IMR-90 (cell line): ENCODE measurements around the gene LHFPL5. TPM values are rescaled to one million over a fixed set of nuclear protein-coding genes. Genes with fewer than 3 reads are reported as not detected.

ENCODE experiments used
- ATAC-seq: fragments of 200-7000 bp; cut with Tn5 transposase; 2 replicates; pipeline ENCODE4 v1.9.1; 2020; ENCODE audit warnings: low read depth, mild to moderate bottlenecking, moderate library complexity
- BruUV-seq: library from RNA; stranded (reverse); fragments of 400-500 nt; replicated peaks from 2 replicates; lab custom pipeline; 2021; lab: Mats Ljungman, UMichigan
- CTCF ChIA-PET: fragments of 300-600 bp; formaldehyde crosslinking; extraction: SDS; loops from one replicate; lab custom pipeline; 2021; ENCODE audit warnings: antibody characterized with exemption; lab: Yijun Ruan, JAX
- POLR2A ChIA-PET: fragments of 300-600 bp; sonication (Branson Sonifier 250); formaldehyde crosslinking; loops from one replicate; lab custom pipeline; 2022; ENCODE audit warnings: antibody characterized with exemption; ENCODE audit not compliant: unreplicated experiment; lab: Charles Lee
- DNase-seq: peaks from one replicate; pipeline ENCODE4 v3.0.0; 2013
- H2AFZ ChIP-seq: replicated peaks from 2 replicates; pipeline ENCODE3; 2013; ENCODE audit warnings: low read length, mild to moderate bottlenecking; ENCODE audit not compliant: poor library complexity
- H2AK5ac ChIP-seq: 2 replicates; pipeline ENCODE4 v1.6.1; 2013; ENCODE audit warnings: low read depth, low read length, inconsistent platforms
- H2AK9ac ChIP-seq: replicated peaks from 2 replicates; pipeline ENCODE3; 2013; ENCODE audit warnings: mild to moderate bottlenecking, low read depth, low read length, moderate library complexity; ENCODE audit not compliant: poor library complexity
- H2BK120ac ChIP-seq: 2 replicates; pipeline ENCODE4 v1.6.1; 2013; ENCODE audit warnings: low read depth, low read length, inconsistent platforms
- H2BK15ac ChIP-seq: 3 replicates; pipeline ENCODE4 v1.6.1; 2013; ENCODE audit warnings: low read depth, low read length, inconsistent platforms
- H2BK20ac ChIP-seq: 2 replicates; pipeline ENCODE4 v1.6.1; 2013; ENCODE audit warnings: low read depth, mild to moderate bottlenecking, inconsistent platforms, low read length, moderate library complexity
- H2BK5ac ChIP-seq: 2 replicates; pipeline ENCODE4 v1.6.1; 2013; ENCODE audit warnings: mild to moderate bottlenecking, low read depth, low read length, inconsistent platforms; ENCODE audit not compliant: poor library complexity, severe bottlenecking
- H3K14ac ChIP-seq: replicated peaks from 2 replicates; pipeline ENCODE4 v1.6.1; 2013; ENCODE audit warnings: low read depth, low read length, inconsistent platforms
- H3K18ac ChIP-seq: 2 replicates; pipeline ENCODE4 v1.6.1; 2013; ENCODE audit warnings: low read depth, low read length, control low read depth
- H3K23ac ChIP-seq: 2 replicates; pipeline ENCODE4 v1.6.1; 2013; ENCODE audit warnings: low read depth, low read length, inconsistent platforms
- H3K27ac ChIP-seq: 2 replicates; pipeline ENCODE4 v1.5.1; 2013; ENCODE audit warnings: mild to moderate bottlenecking, control low read depth, low read length; ENCODE audit not compliant: insufficient read depth
- H3K27me3 ChIP-seq: 2 replicates; pipeline ENCODE4 v1.6.1; 2013; ENCODE audit warnings: low read length; ENCODE audit not compliant: control insufficient read depth, insufficient read depth
- H3K36me3 ChIP-seq: 2 replicates; pipeline ENCODE4 v1.6.1; 2013; ENCODE audit warnings: low read length, mixed read lengths; ENCODE audit not compliant: control insufficient read depth, insufficient read depth
- H3K4ac ChIP-seq: 2 replicates; pipeline ENCODE4 v1.6.1; 2013; ENCODE audit warnings: low read depth, low read length, inconsistent platforms
- H3K4me1 ChIP-seq: 2 replicates; pipeline ENCODE4 v1.6.1; 2013; ENCODE audit warnings: low read length, mixed read lengths; ENCODE audit not compliant: control insufficient read depth, insufficient read depth
- H3K4me2 ChIP-seq: 2 replicates; pipeline ENCODE4 v1.6.1; 2013; ENCODE audit warnings: low read depth, mild to moderate bottlenecking, control low read depth, low read length, moderate library complexity
- H3K4me3 ChIP-seq: 2 replicates; pipeline ENCODE4 v1.5.1; 2013; ENCODE audit warnings: low read depth, mild to moderate bottlenecking, control low read depth, low read length, moderate library complexity; ENCODE audit not compliant: insufficient read depth
- H3K56ac ChIP-seq: 2 replicates; pipeline ENCODE4 v1.6.1; 2013; ENCODE audit warnings: low read length, inconsistent platforms; ENCODE audit not compliant: insufficient read depth; ENCODE audit errors: extremely low read depth
- H3K79me1 ChIP-seq, 2 experiments: 2 replicates each; pipeline ENCODE4 v1.6.1; 2013; ENCODE audit warnings: low read length in 2 of 2, inconsistent platforms in 1 of 2, low read depth in 1 of 2
- H3K9ac ChIP-seq: 2 replicates; pipeline ENCODE4 v1.6.1; 2013; ENCODE audit warnings: low read depth, low read length, control low read depth
- H3K9me1 ChIP-seq: 2 replicates; pipeline ENCODE4 v1.6.1; 2013; ENCODE audit warnings: low read length, inconsistent platforms; ENCODE audit not compliant: insufficient read depth
- H3K9me3 ChIP-seq: 2 replicates; pipeline ENCODE4 v1.6.1; 2013; ENCODE audit warnings: low read length; ENCODE audit not compliant: control insufficient read depth, insufficient read depth
- H4K20me1 ChIP-seq: 2 replicates; pipeline ENCODE4 v1.6.1; 2013; ENCODE audit warnings: low read length, inconsistent platforms; ENCODE audit not compliant: insufficient read depth
- H4K5ac ChIP-seq: 2 replicates; pipeline ENCODE4 v1.6.1; 2013; ENCODE audit warnings: mild to moderate bottlenecking, low read depth, low read length, control low read depth
- H4K8ac ChIP-seq, 2 experiments: 2 replicates each; pipeline ENCODE4 v1.6.1; 2013; ENCODE audit warnings: low read depth in 2 of 2, low read length in 2 of 2, control low read depth in 1 of 2, inconsistent platforms in 1 of 2
- H4K91ac ChIP-seq: 2 replicates; pipeline ENCODE4 v1.6.1; 2013; ENCODE audit warnings: low read depth, low read length, inconsistent platforms; ENCODE audit not compliant: insufficient read depth
- ELK1 ChIP-seq: fragments of 150-350 bp; IDR thresholded peaks from 2 replicates; pipeline ENCODE4 v1.6.1; 2016; ENCODE audit warnings: low read depth, mild to moderate bottlenecking, low read length, moderate library complexity, borderline replicate concordance
- FOS ChIP-seq: fragments of 150-350 bp; IDR thresholded peaks from 2 replicates; pipeline ENCODE4 v1.6.1; 2016; ENCODE audit warnings: low read depth, low read length
- MAFK ChIP-seq: IDR thresholded peaks from 2 replicates; pipeline ENCODE4 v1.6.1; 2012; ENCODE audit warnings: low read depth, low read length, improper control_type of control experiment
- MAZ ChIP-seq: IDR thresholded peaks from 2 replicates; pipeline ENCODE4 v1.6.1; 2012; ENCODE audit warnings: low read depth, mild to moderate bottlenecking, low read length, improper control_type of control experiment, moderate library complexity, borderline replicate concordance
- RAD21 ChIP-seq: IDR thresholded peaks from 2 replicates; pipeline ENCODE4 v1.6.1; 2012; ENCODE audit warnings: low read length, improper control_type of control experiment
- RCOR1 ChIP-seq: IDR thresholded peaks from 2 replicates; pipeline ENCODE4 v1.6.1; 2012; ENCODE audit warnings: mild to moderate bottlenecking, low read length, improper control_type of control experiment; ENCODE audit not compliant: insufficient replicate concordance
- RFX5 ChIP-seq: IDR thresholded peaks from 2 replicates; pipeline ENCODE4 v1.8.0; 2012; ENCODE audit warnings: low read depth, mild to moderate bottlenecking, low read length, moderate library complexity
- SMC3 ChIP-seq: fragments of 150-350 bp; IDR thresholded peaks from 2 replicates; pipeline ENCODE4 v1.6.1; 2016; ENCODE audit warnings: low read depth, mild to moderate bottlenecking, antibody characterized with exemption, low read length, moderate library complexity
- WGBS, 2 experiments: methylation state at CpG; one replicate each; pipeline versions ENCODE4 v1.1.5 to v1.1.7; 2013; ENCODE audit warnings: missing lambda C conversion rate in 2 of 2; ENCODE audit not compliant: insufficient read length in 1 of 2; ENCODE audit errors: extremely low coverage in 2 of 2; 5-methylcytosine and 5-hydroxymethylcytosine counted together
- dilution Hi-C: fragments of 300-500 bp; cut with HindIII; formaldehyde crosslinking; loops from one replicate; pipeline ENCODE4 v1.14.3; 2018; ENCODE audit warnings: low sequenced_read_pairs; ENCODE audit not compliant: unreplicated experiment
- in situ Hi-C: fragments of 300-500 bp; cut with MboI; formaldehyde crosslinking; loops from 3 replicates; pipeline ENCODE4 v1.14.3; 2019; ENCODE audit warnings: low sequenced_read_pairs, inconsistent platforms, mixed read lengths
- intact Hi-C: fragments of 100-400 bp; cut with micrococcal nuclease; formaldehyde crosslinking; loops from 2 replicates; pipeline ENCODE4 v1.10.0; 2022
- polyA plus RNA-seq, 3 experiments: library from polyadenylated mRNA; depleted of rRNA; stranded (reverse); fragments of >200 nt; gene quantifications; 2 replicates each; pipeline ENCODE4 v1.2.3, GENCODE V29; 2012; ENCODE audit warnings: low replicate concordance in 1 of 3
- total RNA-seq: library from RNA; depleted of rRNA; stranded (reverse); fragments of >200 nt; gene quantifications from 2 replicates; pipeline ENCODE4 v1.2.3, GENCODE V29; 2012

The LHFPL5 gene
- total and polyA plus RNA-seq, 2 of the 4 experiments (the other 2 are of a cell fraction) = not detected

- no peak for DNase-seq
- no peak for TF ChIP-seq ELK1
- no peak for TF ChIP-seq RAD21
- TF ChIP-seq RFX5 = no peak
- no peak for TF ChIP-seq MAFK
- TF ChIP-seq FOS = no peak
- no peak for TF ChIP-seq RCOR1
- no peak for TF ChIP-seq MAZ
- TF ChIP-seq SMC3 = no peak
- dilution Hi-C loops (no loop called here), intact Hi-C loops (no loop called here), in situ Hi-C loops (no loop called here)
- H2AK5ac ChIP-seq = no peak overlapping the region
- no peak overlapping the region for H4K5ac ChIP-seq
- H2AK9ac ChIP-seq = no peak overlapping the region
- H3K14ac ChIP-seq = no peak overlapping the region
- no peak overlapping the region for H3K18ac ChIP-seq
- H4K20me1 ChIP-seq = no peaks in the 10 kb centered on the region
- POLR2A ChIA-PET = interaction anchor here (0.5 kb wide), 1 partner anchor 388 kb away, joined by 4 read pairs; no protein-coding TSS in a partner anchor
- no TSS peak for BruUV-seq
- H3K79me1 ChIP-seq = no peaks in the 10 kb centered on the region
- no peak overlapping the region for H3K23ac ChIP-seq
- H2BK120ac ChIP-seq = no peak overlapping the region
- no peak overlapping the region for H3K4ac ChIP-seq
- no peaks in the 10 kb centered on the region for H3K4me1 ChIP-seq
- H3K9ac ChIP-seq = no peak overlapping the region
- H2AFZ ChIP-seq = no peak overlapping the region
- no peak overlapping the region for H4K91ac ChIP-seq
- no peak overlapping the region for H2BK5ac ChIP-seq
- H3K4me2 ChIP-seq = no peak overlapping the region
- peaks cover 1% of the 10 kb centered on the region; the same call in 1 of the 2 replicates for H3K27me3 ChIP-seq
- no peaks in the 10 kb centered on the region for H3K9me1 ChIP-seq
- H3K27ac ChIP-seq = no peak overlapping the region
- H4K8ac ChIP-seq = no peak overlapping the region
- no peak overlapping the region for H2BK20ac ChIP-seq
- no peak overlapping the region for H3K4me3 ChIP-seq
- no CpG with 5 or more reads among the region's 3 CpGs for WGBS, 2 experiments
- no peaks in the 10 kb centered on the region for H3K36me3 ChIP-seq
- H3K9me3 ChIP-seq = no peaks in the 10 kb centered on the region
- ATAC-seq = no peak
- CTCF ChIA-PET = no interaction called here
- no peak overlapping the region for H2BK15ac ChIP-seq
- no peak overlapping the region for H3K56ac ChIP-seq
Measured at GRCh38 chr6:35808688-35809087, 3.5 kb downstream of the LHFPL5 start.
